Stimulated activated CD4-positive, alpha-beta T cell treated with anti-CD3 and anti-CD28 coated beads, TNF-alpha, amount 100 ng/mL, for 48 hours (primary cell): ENCODE measurements around the gene LTBP3.

Experiments
- DNase-seq, 3 donors: peaks; one replicate each; pipeline ENCODE4 v3.0.0-alpha.2; 2020; ENCODE audit warnings: low read depth in 3 of 3

Gene LTBP3

GRCh38 chr11:65558002-65558929, at the start of gene LTBP3:
Gene LTBP3 (minus strand): TSS chr11:65558359. CDS start chr11:65557959, 400 bp downstream.
- DNase-seq: no peak

- DNase-seq: no peak
These were observed 48.9 kb upstream of the LTBP3 start for GRCh38 chr11:65606876-65607613.

- DNase-seq: no peak
These were observed 46.1 kb upstream of the LTBP3 start for GRCh38 chr11:65604258-65604657.

- DNase-seq: no peak
These were observed 41.7 kb upstream of the LTBP3 start for GRCh38 chr11:65599955-65600246.

GRCh38 chr11:65599216-65599954, 41.2 kb upstream of the LTBP3 start:
- no peak for DNase-seq

GRCh38 chr11:65598258-65598699, 40.1 kb upstream of the LTBP3 start:
- DNase-seq: no peak

- DNase-seq: no peak
These were observed 38.4 kb upstream of the LTBP3 start for GRCh38 chr11:65596520-65596919.

GRCh38 chr11:65595543-65596281, 37.6 kb upstream of the LTBP3 start, which contains the start of gene KCNK7:
Gene KCNK7 (minus strand): TSS chr11:65595800. CDS start chr11:65595772, 28 bp downstream.
- DNase-seq: no peak

GRCh38 chr11:65595131-65595530, 37.0 kb upstream of the LTBP3 start:
- no peak for DNase-seq

GRCh38 chr11:65593518-65594414, 35.6 kb upstream of the LTBP3 start:
- peak in 1 of 3 donors; percentile 53 for DNase-seq

GRCh38 chr11:65592858-65593517, 34.8 kb upstream of the LTBP3 start:
- no peak for DNase-seq

- DNase-seq: no peak
These were observed 34.0 kb upstream of the LTBP3 start for GRCh38 chr11:65591939-65592857.

- DNase-seq: no peak
These were observed 32.1 kb upstream of the LTBP3 start for GRCh38 chr11:65590240-65590738.

GRCh38 chr11:65589444-65590239, 31.5 kb upstream of the LTBP3 start:
- no peak for DNase-seq

GRCh38 chr11:65588199-65589054, 30.3 kb upstream of the LTBP3 start:
- peak; percentile 62 to 71 (median 70) for DNase-seq

GRCh38 chr11:65586676-65587075, 28.5 kb upstream of the LTBP3 start:
- DNase-seq: no peak

GRCh38 chr11:65586247-65586630, 28.1 kb upstream of the LTBP3 start:
- no peak for DNase-seq
